Natural killer cell (primary cell): ENCODE data around the gene PTH2. TPM values are rescaled to one million over a fixed set of nuclear protein-coding genes. Genes with fewer than 3 reads are reported as not detected.

ENCODE experiments used
- ATAC-seq, 3 donors: fragments of 150-1000 bp in 2 of 3; fragments of 200-7000 bp in 1 of 3; cut with Tn5 transposase; 1 replicate in 1 of 3; 2 replicates in 2 of 3; pipeline ENCODE4 v1.10.0; 2021; ENCODE audit warnings: mild to moderate bottlenecking in 2 of 3, moderate library complexity in 2 of 3
- DNase-seq, 2 donors: peaks; one replicate each; pipeline versions ENCODE4 v3.0.0 to v3.0.0-alpha.2; 2013 to 2021; ENCODE audit warnings: mixed read lengths in 1 of 2
- H3K27ac ChIP-seq: one replicate; pipeline ENCODE4 v1.5.1; 2013; ENCODE audit warnings: mild to moderate bottlenecking, low read length
- H3K27me3 ChIP-seq: one replicate; pipeline ENCODE4 v1.6.1; 2013; ENCODE audit warnings: low read length; ENCODE audit not compliant: control insufficient read depth, insufficient read depth
- H3K36me3 ChIP-seq: one replicate; pipeline ENCODE4 v1.6.1; 2013; ENCODE audit warnings: low read length; ENCODE audit not compliant: control insufficient read depth, insufficient read depth
- H3K4me1 ChIP-seq: one replicate; pipeline ENCODE4 v1.6.1; 2013; ENCODE audit warnings: low read length; ENCODE audit not compliant: control insufficient read depth, insufficient read depth
- H3K4me3 ChIP-seq: one replicate; pipeline ENCODE4 v1.5.1; 2013; ENCODE audit warnings: low read length
- H3K9me3 ChIP-seq: one replicate; pipeline ENCODE4 v1.6.1; 2013; ENCODE audit warnings: low read length; ENCODE audit not compliant: control insufficient read depth, insufficient read depth
- H3K27ac Mint-ChIP-seq, 2 donors: one replicate each; pipeline ENCODE4 v1.8.0; 2022; ENCODE audit warnings: mild to moderate bottlenecking in 2 of 2, mixed read lengths in 2 of 2, moderate library complexity in 1 of 2
- H3K27me3 Mint-ChIP-seq, 2 donors: one replicate each; pipeline ENCODE4 v1.8.0; 2022; ENCODE audit warnings: low read depth in 2 of 2, mixed read lengths in 2 of 2
- H3K36me3 Mint-ChIP-seq: one replicate; pipeline ENCODE4 v1.8.0; 2022; ENCODE audit warnings: mixed read lengths
- H3K4me1 Mint-ChIP-seq, 2 donors: one replicate each; pipeline ENCODE4 v1.8.0; 2022; ENCODE audit warnings: mixed read lengths in 2 of 2
- H3K4me3 Mint-ChIP-seq: one replicate; pipeline ENCODE4 v1.8.0; 2022; ENCODE audit warnings: mild to moderate bottlenecking, moderate library complexity, mixed read lengths
- H3K9me3 Mint-ChIP-seq, 2 donors: one replicate each; pipeline ENCODE4 v1.8.0; 2022; ENCODE audit warnings: mixed read lengths in 2 of 2
- whole genome bisulfite sequencing: methylation state at CpG from one replicate; pipeline ENCODE4 v1.1.7; 2013; ENCODE audit warnings: missing lambda C conversion rate; ENCODE audit not compliant: insufficient coverage; 5-methylcytosine and 5-hydroxymethylcytosine counted together
- intact Hi-C: fragments of 100-400 bp; cut with micrococcal nuclease; formaldehyde crosslinking; loops from one replicate; pipeline ENCODE4 v1.14.2; 2022
- total RNA-seq, 4 donors: library from RNA; stranded (reverse); fragments of 120-200 nt in 1 of 4; gene quantifications; one replicate each; pipeline versions ENCODE4 v1.2.3 to v1.2.4, GENCODE V29; 2013 to 2022
- TF ChIP-seq, protein P1 (sequence below): fragments of 200-600 bp; IDR thresholded peaks from one replicate; pipeline ENCODE4 v1.8.0; 2022; ENCODE audit warnings: antibody characterized with exemption

PTH2 gene
- total RNA-seq, 3 donors from 2014 or later (not counting 1 experiment from before 2014, with no cell fraction given): not detected

DNA sequence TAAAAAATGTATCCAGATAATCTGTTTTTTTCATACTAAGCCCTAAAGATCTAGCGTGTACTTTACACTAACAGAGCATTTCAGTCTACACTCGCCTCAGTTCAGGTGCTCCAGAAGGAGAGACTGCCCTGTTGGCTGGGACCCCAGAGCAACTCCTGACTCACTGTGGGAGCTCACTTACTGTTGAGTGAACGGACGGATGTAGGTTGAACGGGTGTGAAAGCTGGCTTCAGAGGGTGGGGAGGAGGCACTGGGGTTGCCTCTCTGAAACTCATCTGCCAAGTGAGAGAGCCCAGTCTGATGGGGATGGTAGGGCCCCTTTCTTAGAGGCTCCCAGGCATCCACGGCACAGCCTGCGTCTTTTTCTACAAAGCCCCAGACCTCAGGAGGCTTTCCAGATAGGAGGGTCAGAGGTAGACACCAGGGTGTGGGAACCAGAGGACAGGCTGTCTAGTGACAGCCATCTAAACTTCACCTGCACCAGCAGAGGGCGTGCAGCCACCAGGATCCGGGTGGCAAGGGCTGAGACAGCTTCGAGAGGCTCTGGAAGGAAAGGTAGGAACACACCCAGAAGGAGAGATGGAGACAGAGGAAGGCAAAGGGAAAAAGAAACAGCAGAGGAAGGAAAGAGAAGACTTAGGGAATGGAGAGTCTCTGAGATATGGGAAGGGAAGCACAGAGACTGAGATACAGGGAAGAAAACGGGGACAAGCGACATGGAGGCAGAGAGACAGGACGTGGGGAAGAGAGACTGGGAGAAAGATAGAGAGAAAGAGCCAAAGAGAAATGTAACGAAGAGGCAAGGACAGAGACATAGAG is 31.5 kb downstream of the PTH2 start:
- no peaks in the 10 kb centered on the region for H3K27me3 ChIP-seq
- Mint-ChIP-seq H3K4me1 (peaks cover 11 to 26% of the 10 kb centered on the region in 2 donors), H3K36me3 (no peaks in the 10 kb centered on the region), H3K27ac (peak overlapping the region in 1 of 2 donors; percentile 23), H3K9me3 (no peaks in the 10 kb centered on the region), H3K4me3 (no peak overlapping the region), H3K27me3 (peaks cover 0 to 7% of the 10 kb centered on the region in 2 donors)
- H3K4me3 ChIP-seq: no peak overlapping the region
- intact Hi-C loops: loop anchor here (1.0 to 2.0 kb wide), 4 partner anchors 52 to 287 kb away; no protein-coding TSS in a partner anchor
- no peaks in the 10 kb centered on the region for H3K9me3 ChIP-seq
- TF ChIP-seq, protein P1, sequence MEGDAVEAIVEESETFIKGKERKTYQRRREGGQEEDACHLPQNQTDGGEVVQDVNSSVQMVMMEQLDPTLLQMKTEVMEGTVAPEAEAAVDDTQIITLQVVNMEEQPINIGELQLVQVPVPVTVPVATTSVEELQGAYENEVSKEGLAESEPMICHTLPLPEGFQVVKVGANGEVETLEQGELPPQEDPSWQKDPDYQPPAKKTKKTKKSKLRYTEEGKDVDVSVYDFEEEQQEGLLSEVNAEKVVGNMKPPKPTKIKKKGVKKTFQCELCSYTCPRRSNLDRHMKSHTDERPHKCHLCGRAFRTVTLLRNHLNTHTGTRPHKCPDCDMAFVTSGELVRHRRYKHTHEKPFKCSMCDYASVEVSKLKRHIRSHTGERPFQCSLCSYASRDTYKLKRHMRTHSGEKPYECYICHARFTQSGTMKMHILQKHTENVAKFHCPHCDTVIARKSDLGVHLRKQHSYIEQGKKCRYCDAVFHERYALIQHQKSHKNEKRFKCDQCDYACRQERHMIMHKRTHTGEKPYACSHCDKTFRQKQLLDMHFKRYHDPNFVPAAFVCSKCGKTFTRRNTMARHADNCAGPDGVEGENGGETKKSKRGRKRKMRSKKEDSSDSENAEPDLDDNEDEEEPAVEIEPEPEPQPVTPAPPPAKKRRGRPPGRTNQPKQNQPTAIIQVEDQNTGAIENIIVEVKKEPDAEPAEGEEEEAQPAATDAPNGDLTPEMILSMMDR: peak; percentile 85
- DNase-seq (peak; percentile 57 to 91), ATAC-seq (peak; percentile 72 to 79 (median 77))
- H3K36me3 ChIP-seq: no peaks in the 10 kb centered on the region
- WGBS: 32% methylated on average over 14 of the region's 14 CpGs
- H3K27ac ChIP-seq: peak overlapping the region; percentile 26
- H3K4me1 ChIP-seq: peaks cover 37% of the 10 kb centered on the region

DNA sequence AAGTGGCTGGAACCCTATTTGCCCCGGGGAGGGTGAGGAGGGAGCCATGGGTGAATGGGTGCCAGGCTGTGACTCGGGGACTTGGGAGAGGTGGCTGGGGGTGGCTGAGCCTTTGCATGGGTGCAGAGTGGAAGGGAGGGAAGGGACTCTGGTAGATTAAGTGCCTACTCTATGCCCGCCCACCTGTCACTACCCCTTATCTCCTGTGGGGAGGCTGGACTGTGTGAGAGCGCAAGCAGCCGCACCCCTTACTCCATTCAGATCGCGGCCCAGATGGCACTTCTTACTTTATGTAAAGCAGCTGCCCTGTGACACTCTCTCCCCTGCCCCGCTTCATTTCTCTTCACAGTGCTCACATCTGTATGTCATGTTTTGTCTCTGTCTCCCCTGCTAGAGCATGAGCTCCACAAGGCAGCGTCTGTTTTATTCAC is 32.3 kb downstream of the PTH2 start:
- peaks cover 11 to 26% of the 10 kb centered on the region in 2 donors for H3K4me1 Mint-ChIP-seq
- Histone ChIP-seq H3K27ac (peak overlapping the region; percentile 46), H3K27me3 (no peaks in the 10 kb centered on the region), H3K36me3 (no peaks in the 10 kb centered on the region), H3K4me3 (no peak overlapping the region), H3K9me3 (no peaks in the 10 kb centered on the region), H3K4me1 (peaks cover 37% of the 10 kb centered on the region)
- peak overlapping the region in 1 of 2 donors; percentile 23 for H3K27ac Mint-ChIP-seq
- no peaks in the 10 kb centered on the region for H3K36me3 Mint-ChIP-seq
- WGBS: 71% methylated on average over 8 of the region's 9 CpGs
- TF ChIP-seq, protein P1: no peak
- H3K27me3 Mint-ChIP-seq: peaks cover 0 to 7% of the 10 kb centered on the region in 2 donors
- intact Hi-C loops: loop anchor here (1.0 kb wide), 1 partner anchor 52 kb away; no protein-coding TSS in a partner anchor
- DNase-seq (no peak), ATAC-seq (no peak)
- no peaks in the 10 kb centered on the region for H3K9me3 Mint-ChIP-seq
- no peak overlapping the region for H3K4me3 Mint-ChIP-seq

DNA sequence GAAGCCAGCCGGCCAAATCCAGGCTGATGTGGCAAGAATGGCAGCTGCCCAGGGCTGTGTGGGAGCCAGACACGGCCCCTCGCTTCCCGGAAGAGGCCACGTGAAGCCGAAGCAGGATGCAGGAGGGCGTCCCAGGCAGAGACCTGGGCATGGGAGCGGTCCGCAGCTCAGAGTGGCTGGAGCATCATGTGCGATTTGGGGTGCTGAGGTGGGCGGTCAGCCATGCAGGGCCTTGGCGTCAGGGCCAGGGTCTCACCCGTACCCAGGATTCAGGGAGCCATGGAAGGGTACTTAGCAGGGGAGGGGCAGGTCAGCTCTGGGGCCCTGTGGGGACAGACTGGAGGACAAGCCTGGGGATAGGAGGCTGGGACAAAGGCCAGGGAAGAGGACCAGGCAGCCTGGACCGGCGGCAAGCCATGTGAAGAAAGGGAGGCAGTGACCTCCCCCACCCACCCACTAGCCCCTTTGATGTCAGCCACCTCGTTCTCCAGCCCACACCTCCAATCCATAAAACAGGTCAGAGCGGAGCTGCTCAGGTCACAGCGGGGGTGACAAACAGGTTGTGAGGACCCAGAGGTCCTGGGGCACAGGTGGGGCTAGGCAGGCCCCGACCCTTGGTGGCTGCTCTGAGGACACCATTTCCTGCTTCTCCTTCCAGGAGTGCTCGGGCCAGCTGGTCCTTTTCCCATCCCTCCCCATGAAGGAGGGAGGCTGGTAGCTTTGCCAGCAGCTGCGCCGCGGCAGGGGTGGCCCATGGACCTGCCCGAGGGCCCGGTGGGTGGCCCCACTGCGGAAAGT is 32.9 kb downstream of the PTH2 start:
- Mint-ChIP-seq H3K4me3 (no peak overlapping the region), H3K27ac (peak overlapping the region in 1 of 2 donors; percentile 23), H3K36me3 (no peaks in the 10 kb centered on the region), H3K4me1 (peaks cover 11 to 26% of the 10 kb centered on the region in 2 donors), H3K9me3 (no peaks in the 10 kb centered on the region), H3K27me3 (peaks cover 0 to 7% of the 10 kb centered on the region in 2 donors)
- peaks cover 37% of the 10 kb centered on the region for H3K4me1 ChIP-seq
- H3K4me3 ChIP-seq: no peak overlapping the region
- peak overlapping the region; percentile 46 for H3K27ac ChIP-seq
- intact Hi-C loops: no loop called here
- no peaks in the 10 kb centered on the region for H3K27me3 ChIP-seq
- ATAC-seq (no peak), DNase-seq (no peak)
- H3K9me3 ChIP-seq: no peaks in the 10 kb centered on the region
- no peaks in the 10 kb centered on the region for H3K36me3 ChIP-seq
- 86% methylated on average over 26 of the region's 26 CpGs for WGBS
- TF ChIP-seq, protein P1: no peak
